Natural killer cell (primary cell): ENCODE results near the gene SMARCA4. TPM values are rescaled to one million over a fixed set of nuclear protein-coding genes. Genes with fewer than 3 reads are reported as not detected.

ENCODE experiments used
- ATAC-seq, 3 donors: fragments of 150-1000 bp in 2 of 3; fragments of 200-7000 bp in 1 of 3; cut with Tn5 transposase; 1 replicate in 1 of 3; 2 replicates in 2 of 3; pipeline ENCODE4 v1.10.0; 2021; ENCODE audit warnings: mild to moderate bottlenecking in 2 of 3, moderate library complexity in 2 of 3
- DNase-seq, 2 donors: peaks; one replicate each; pipeline versions ENCODE4 v3.0.0 to v3.0.0-alpha.2; 2013 to 2021; ENCODE audit warnings: mixed read lengths in 1 of 2
- H3K27ac ChIP-seq: one replicate; pipeline ENCODE4 v1.5.1; 2013; ENCODE audit warnings: mild to moderate bottlenecking, low read length
- H3K27me3 ChIP-seq: one replicate; pipeline ENCODE4 v1.6.1; 2013; ENCODE audit warnings: low read length; ENCODE audit not compliant: control insufficient read depth, insufficient read depth
- H3K36me3 ChIP-seq: one replicate; pipeline ENCODE4 v1.6.1; 2013; ENCODE audit warnings: low read length; ENCODE audit not compliant: control insufficient read depth, insufficient read depth
- H3K4me1 ChIP-seq: one replicate; pipeline ENCODE4 v1.6.1; 2013; ENCODE audit warnings: low read length; ENCODE audit not compliant: control insufficient read depth, insufficient read depth
- H3K4me3 ChIP-seq: one replicate; pipeline ENCODE4 v1.5.1; 2013; ENCODE audit warnings: low read length
- H3K9me3 ChIP-seq: one replicate; pipeline ENCODE4 v1.6.1; 2013; ENCODE audit warnings: low read length; ENCODE audit not compliant: control insufficient read depth, insufficient read depth
- H3K27ac Mint-ChIP-seq, 2 donors: one replicate each; pipeline ENCODE4 v1.8.0; 2022; ENCODE audit warnings: mild to moderate bottlenecking in 2 of 2, mixed read lengths in 2 of 2, moderate library complexity in 1 of 2
- H3K27me3 Mint-ChIP-seq, 2 donors: one replicate each; pipeline ENCODE4 v1.8.0; 2022; ENCODE audit warnings: low read depth in 2 of 2, mixed read lengths in 2 of 2
- H3K36me3 Mint-ChIP-seq: one replicate; pipeline ENCODE4 v1.8.0; 2022; ENCODE audit warnings: mixed read lengths
- H3K4me1 Mint-ChIP-seq, 2 donors: one replicate each; pipeline ENCODE4 v1.8.0; 2022; ENCODE audit warnings: mixed read lengths in 2 of 2
- H3K4me3 Mint-ChIP-seq: one replicate; pipeline ENCODE4 v1.8.0; 2022; ENCODE audit warnings: mild to moderate bottlenecking, moderate library complexity, mixed read lengths
- H3K9me3 Mint-ChIP-seq, 2 donors: one replicate each; pipeline ENCODE4 v1.8.0; 2022; ENCODE audit warnings: mixed read lengths in 2 of 2
- CTCF ChIP-seq: fragments of 200-600 bp; IDR thresholded peaks from one replicate; pipeline ENCODE4 v1.8.0; 2022; ENCODE audit warnings: antibody characterized with exemption
- WGBS: methylation state at CpG from one replicate; pipeline ENCODE4 v1.1.7; 2013; ENCODE audit warnings: missing lambda C conversion rate; ENCODE audit not compliant: insufficient coverage; 5-methylcytosine and 5-hydroxymethylcytosine counted together
- intact Hi-C: fragments of 100-400 bp; cut with micrococcal nuclease; formaldehyde crosslinking; loops from one replicate; pipeline ENCODE4 v1.14.2; 2022
- total RNA-seq, 4 donors: library from RNA; stranded (reverse); fragments of 120-200 nt in 1 of 4; gene quantifications; one replicate each; pipeline versions ENCODE4 v1.2.3 to v1.2.4, GENCODE V29; 2013 to 2022

The SMARCA4 gene
- total RNA-seq, 3 donors from 2014 or later (not counting 1 experiment from before 2014, with no cell fraction given), result 85.4 to 96.1 (median 93.6) TPM

- TF ChIP-seq CTCF, result no peak
- no peak overlapping the region for H3K27ac Mint-ChIP-seq
- Histone ChIP-seq H3K4me1 (peaks cover 6% of the 10 kb centered on the region), H3K9me3 (no peaks in the 10 kb centered on the region), H3K4me3 (no peak overlapping the region), H3K36me3 (no peaks in the 10 kb centered on the region), H3K27ac (no peak overlapping the region), H3K27me3 (no peaks in the 10 kb centered on the region)
- no peaks in the 10 kb centered on the region for H3K9me3 Mint-ChIP-seq
- no peak for DNase-seq
- H3K4me3 Mint-ChIP-seq, result no peak overlapping the region
- H3K4me1 Mint-ChIP-seq, result peaks cover 0 to 5% of the 10 kb centered on the region in 2 donors
- intact Hi-C loops, result no loop called here
- no peaks in the 10 kb centered on the region for H3K36me3 Mint-ChIP-seq
- ATAC-seq, result no peak
- H3K27me3 Mint-ChIP-seq, result peaks cover 0 to 3% of the 10 kb centered on the region in 2 donors
- WGBS, result 95% methylated on average over 11 of the region's 11 CpGs
Measured at GRCh38 chr19:11078893-11079292, 118.1 kb downstream of the SMARCA4 start.

DNA sequence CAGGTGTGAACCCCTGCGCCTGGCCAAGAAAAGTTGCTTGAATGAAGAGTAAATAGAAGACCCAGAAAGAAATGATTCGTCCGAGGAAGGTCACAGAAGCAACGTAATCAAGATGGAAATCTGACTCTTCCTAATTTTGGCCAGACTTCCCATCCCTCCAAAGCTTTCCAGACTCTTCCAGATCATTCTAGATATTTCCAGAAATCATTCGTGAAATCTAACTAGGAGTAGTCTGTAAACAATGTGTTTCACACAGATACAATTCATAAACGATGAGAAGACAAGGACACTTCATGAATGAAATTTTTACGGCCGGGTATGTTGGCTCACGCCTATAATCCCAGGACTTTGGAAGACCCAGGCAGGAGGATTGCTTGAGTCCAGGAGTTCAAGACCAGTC lies 119.2 kb downstream of the SMARCA4 start:
- no peaks in the 10 kb centered on the region for H3K4me1 Mint-ChIP-seq
- H3K4me3 Mint-ChIP-seq, result no peak overlapping the region
- no peaks in the 10 kb centered on the region for H3K36me3 Mint-ChIP-seq
- no peak for TF ChIP-seq CTCF
- H3K36me3 ChIP-seq, result no peaks in the 10 kb centered on the region
- no peaks in the 10 kb centered on the region for H3K4me1 ChIP-seq
- H3K27ac Mint-ChIP-seq, result no peak overlapping the region
- intact Hi-C loops, result no loop called here
- no peaks in the 10 kb centered on the region for H3K9me3 ChIP-seq
- DNase-seq, result no peak
- H3K27ac ChIP-seq, result no peak overlapping the region
- 94% methylated on average over 9 of the region's 9 CpGs for whole genome bisulfite sequencing
- no peak overlapping the region for H3K4me3 ChIP-seq
- H3K9me3 Mint-ChIP-seq, result no peaks in the 10 kb centered on the region
- no peaks in the 10 kb centered on the region for H3K27me3 Mint-ChIP-seq
- no peaks in the 10 kb centered on the region for H3K27me3 ChIP-seq
- ATAC-seq, result no peak

DNA sequence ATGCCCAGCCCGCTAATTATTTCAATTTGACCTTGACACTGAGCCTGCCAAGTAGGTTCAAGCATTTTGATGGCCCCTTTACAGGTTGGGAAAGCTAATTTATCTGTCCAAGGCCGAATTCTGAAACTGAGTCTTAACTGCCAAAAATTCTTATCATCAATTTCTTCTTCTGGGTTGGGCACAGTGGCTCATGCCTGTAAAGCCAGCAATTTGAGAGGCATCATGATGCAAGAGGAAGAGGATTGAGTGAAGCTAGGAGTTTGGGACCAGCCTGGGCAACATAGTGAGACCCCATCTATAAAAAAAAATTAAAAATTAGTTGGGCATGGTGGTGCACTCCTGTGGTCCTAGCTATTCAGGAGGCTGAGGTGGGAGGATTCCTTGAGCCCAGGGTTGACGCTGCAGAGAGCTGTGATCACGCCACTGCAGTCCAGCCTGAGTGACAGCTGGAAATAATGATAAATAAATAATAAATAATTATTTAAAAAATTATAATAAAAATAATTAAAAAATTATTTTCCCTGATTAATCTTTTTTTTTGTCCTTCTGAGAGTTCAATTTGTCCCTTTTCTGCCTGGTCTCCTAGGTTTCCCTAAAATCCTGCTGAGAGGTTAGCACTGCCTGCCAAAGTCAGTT lies 127.2 kb downstream of the SMARCA4 start:
- H3K27ac ChIP-seq, result no peak overlapping the region
- no peak for ATAC-seq

More for the DNA sequence above, 127.2 kb downstream of the SMARCA4 start:
- Mint-ChIP-seq H3K27me3 (no peaks in the 10 kb centered on the region), H3K4me3 (no peak overlapping the region), H3K36me3 (no peaks in the 10 kb centered on the region), H3K9me3 (no peaks in the 10 kb centered on the region), H3K4me1 (peaks cover 24 to 29% of the 10 kb centered on the region in 2 donors), H3K27ac (peak overlapping the region; percentile 91 to 97)
- DNase-seq, result no peak
- Histone ChIP-seq H3K27me3 (no peaks in the 10 kb centered on the region), H3K36me3 (no peaks in the 10 kb centered on the region), H3K4me1 (peaks cover 37% of the 10 kb centered on the region), H3K4me3 (no peak overlapping the region), H3K9me3 (no peaks in the 10 kb centered on the region)
- no peak for TF ChIP-seq CTCF
- intact Hi-C loops, result no loop called here
- WGBS, result 100% methylated on average over 3 of the region's 4 CpGs
